GM12878 (cell line): ENCODE measurements around the gene LCE2C. TPM values are rescaled to one million over a fixed set of nuclear protein-coding genes. Genes with fewer than 3 reads are reported as not detected.

Experiments
- ATAC-seq: fragments of 200-7000 bp; cut with Tn5 transposase; 3 replicates; pipeline ENCODE4 v1.9.1; 2020; ENCODE audit warnings: mild to moderate bottlenecking, moderate library complexity
- BruUV-seq: library from RNA; stranded (reverse); fragments of 400-500 nt; replicated peaks from 2 replicates; lab custom pipeline; 2021; lab: Mats Ljungman, UMichigan
- CTCF ChIA-PET: fragments of 300-600 bp; sonication (Branson Sonifier 250); formaldehyde crosslinking; extraction: SDS; loops from one replicate; lab custom pipeline; 2021; ENCODE audit warnings: inconsistent platforms; lab: Yijun Ruan, JAX
- POLR2A ChIA-PET: fragments of 350-600 bp; formaldehyde crosslinking; extraction: SDS; loops from one replicate; lab custom pipeline; 2021; ENCODE audit warnings: inconsistent platforms; lab: Charles Lee
- RAD21 ChIA-PET: fragments of 300-600 bp; sonication (Branson Sonifier 250); formaldehyde crosslinking; loops from one replicate; lab custom pipeline; 2023; ENCODE audit warnings: antibody characterized with exemption; ENCODE audit not compliant: unreplicated experiment; lab: Charles Lee
- SMC1A ChIA-PET: fragments of 300-600 bp; sonication (Branson Sonifier 250); formaldehyde crosslinking; loops from one replicate; lab custom pipeline; 2023; ENCODE audit not compliant: unreplicated experiment, uncharacterized antibody; lab: Charles Lee
- DNase-seq: peaks from one replicate; pipeline ENCODE4 v3.0.0-alpha.2; 2011; ENCODE audit warnings: low read depth, low spot score
- FAIRE-seq: peaks from 3 replicates; lab custom pipeline; 2011; peaks lifted over from hg19 to GRCh38; lab: Jason Lieb, UNC
- H2AFZ ChIP-seq: 2 replicates; pipeline ENCODE4 v1.6.0; 2011; ENCODE audit warnings: low read depth, low read length, control low read depth; ENCODE audit not compliant: control insufficient read depth
- H3K27ac ChIP-seq: 2 replicates; pipeline ENCODE4 v1.5.1; 2011; ENCODE audit warnings: control low read depth; ENCODE audit not compliant: control insufficient read depth, insufficient read depth
- H3K27me3 ChIP-seq, 2 experiments: replicated peaks in 1 of 2; 2 replicates each; pipeline versions ENCODE4 v1.6.0 to v1.6.1; 2011; ENCODE audit warnings: low read length in 1 of 2; ENCODE audit not compliant: control insufficient read depth in 2 of 2, insufficient read depth in 2 of 2
- H3K36me3 ChIP-seq, 2 experiments: 2 replicates each; pipeline ENCODE4 v1.5.1; 2011; ENCODE audit warnings: low read length in 1 of 2; ENCODE audit not compliant: control insufficient read depth in 2 of 2, insufficient read depth in 2 of 2
- H3K4me1 ChIP-seq: 2 replicates; pipeline ENCODE4 v1.6.1; 2011; ENCODE audit warnings: mild to moderate bottlenecking, low read length, moderate library complexity, mixed read lengths; ENCODE audit not compliant: control insufficient read depth, insufficient read depth
- H3K4me2 ChIP-seq: 2 replicates; pipeline ENCODE4 v1.6.0; 2011; ENCODE audit warnings: control low read depth; ENCODE audit not compliant: control insufficient read depth, insufficient read depth
- H3K4me3 ChIP-seq: fragments of 200-600 bp; sonication (generic); 2 replicates; pipeline ENCODE4 v1.5.1; 2016
- H3K79me2 ChIP-seq: 2 replicates; pipeline ENCODE4 v1.6.0; 2011; ENCODE audit warnings: low read length; ENCODE audit not compliant: control insufficient read depth, insufficient read depth
- H3K9ac ChIP-seq: 2 replicates; pipeline ENCODE4 v1.8.0; 2011; ENCODE audit warnings: low read length, control low read depth, mixed read lengths; ENCODE audit not compliant: control insufficient read depth, insufficient read depth
- H3K9me3 ChIP-seq: replicated peaks from 3 replicates; pipeline ENCODE4 v1.5.1; 2011; ENCODE audit warnings: mild to moderate bottlenecking, low read length; ENCODE audit not compliant: control insufficient read depth, insufficient read depth
- H4K20me1 ChIP-seq: 2 replicates; pipeline ENCODE4 v1.6.0; 2011; ENCODE audit not compliant: control insufficient read depth, insufficient read depth
- ATF2 ChIP-seq: IDR thresholded peaks from 2 replicates; pipeline ENCODE4 v1.6.1; 2012; ENCODE audit warnings: low read length, inconsistent platforms
- EP300 ChIP-seq, 2 experiments: fragments of 150-350 bp in 1 of 2; IDR thresholded peaks; 2 replicates each; pipeline ENCODE4 v1.6.1; 2011 to 2012; ENCODE audit warnings: low read depth in 2 of 2, low read length in 2 of 2, borderline replicate concordance in 1 of 2, improper control_type of control experiment in 1 of 2, inconsistent platforms in 1 of 2; ENCODE audit not compliant: control insufficient read depth in 1 of 2
- JUND ChIP-seq: IDR thresholded peaks from 2 replicates; pipeline ENCODE4 v1.6.1; 2012; ENCODE audit warnings: low read depth, mild to moderate bottlenecking, low read length, improper control_type of control experiment, moderate library complexity
- SREBF1 ChIP-seq: IDR thresholded peaks from 2 replicates; pipeline ENCODE4 v1.6.1; 2012; ENCODE audit warnings: mild to moderate bottlenecking, low read length
- SUPT20H ChIP-seq: IDR thresholded peaks from 2 replicates; pipeline ENCODE4 v1.6.1; 2011; ENCODE audit warnings: low read depth, mild to moderate bottlenecking, low read length, moderate library complexity, borderline replicate concordance; ENCODE audit not compliant: control insufficient read depth
- TAF1 ChIP-seq: IDR thresholded peaks from 2 replicates; pipeline ENCODE4 v1.6.1; 2011; ENCODE audit warnings: mild to moderate bottlenecking, low read depth, low read length, borderline replicate concordance
- TCF12 ChIP-seq: IDR thresholded peaks from 2 replicates; pipeline ENCODE4 v1.6.1; 2011; ENCODE audit warnings: low read depth, mild to moderate bottlenecking, low read length
- ZBED1 ChIP-seq: IDR thresholded peaks from 2 replicates; pipeline ENCODE4 v1.6.1; 2016; ENCODE audit warnings: borderline replicate concordance
- WGBS: methylation state at CpG from one replicate; pipeline ENCODE4 v1.1.6; 2016; ENCODE audit warnings: low lambda C conversion rate; ENCODE audit not compliant: insufficient replicate concordance, insufficient coverage; ENCODE audit errors: missing lambda C conversion rate; 5-methylcytosine and 5-hydroxymethylcytosine counted together
- in situ Hi-C: fragments of 300-500 bp; cut with MboI; formaldehyde crosslinking; loops from 9 replicates; pipeline ENCODE4 v1.14.3; 2018; ENCODE audit warnings: mixed read lengths
- intact Hi-C: fragments of 100-400 bp; cut with micrococcal nuclease; formaldehyde crosslinking; loops from one replicate; pipeline ENCODE4 v1.14.2; 2022; ENCODE audit not compliant: unreplicated experiment
- polyA plus RNA-seq, 11 experiments: library from polyadenylated mRNA; depleted of rRNA in 4 of 11; unstranded in 6 of 11; stranded (reverse) in 5 of 11; fragments of >200 nt; fragmentation: Nextera tagmentation in 4 of 11; fragmentation: Illumina TruSeq in 1 of 11; extraction: Ambion mirVana in 4 of 11; extraction: Trizol in 1 of 11; gene quantifications; 1 replicate in 1 of 11; 2 replicates in 10 of 11; pipeline versions ENCODE4 v1.2.1 to v1.2.3, GENCODE V29; 2011 to 2016; ENCODE audit warnings: inconsistent platforms in 2 of 11, missing spikeins in 2 of 11, low read depth in 1 of 11
- total RNA-seq, 4 experiments: library from RNA; depleted of rRNA in 3 of 4; stranded (reverse); fragments of >200 nt in 3 of 4; fragmentation: Illumina TruSeq in 1 of 4; extraction: Trizol in 1 of 4; gene quantifications; 2 replicates each; pipeline versions ENCODE4 v1.2.1 to v1.2.3, GENCODE V29; 2013 to 2021
- TF ChIP-seq, protein P1 (sequence below): fragments of 150-350 bp; IDR thresholded peaks from 2 replicates; pipeline ENCODE4 v1.6.1; 2016; ENCODE audit warnings: low read depth, low read length
- TF ChIP-seq, protein P2 (sequence below): fragments of 450-650 bp; IDR thresholded peaks from 2 replicates; pipeline ENCODE4 v1.6.1; 2016; ENCODE audit warnings: mild to moderate bottlenecking, moderate library complexity, borderline replicate concordance
- TF ChIP-seq, protein P3 (sequence below): fragments of 450-650 bp; IDR thresholded peaks from 2 replicates; pipeline ENCODE4 v1.6.1; 2017; ENCODE audit warnings: mild to moderate bottlenecking, moderate library complexity

Gene LCE2C
- total and polyA plus RNA-seq, 10 of the 15 experiments (the other 5 are each of a cell fraction or from before 2014, with no cell fraction given) = not detected

- H4K20me1 ChIP-seq = no peaks in the 10 kb centered on the region
- no peaks in the 10 kb centered on the region for H3K79me2 ChIP-seq
- peaks cover 0 to 2% of the 10 kb centered on the region in 2 experiments; a peak in 3 of 4 replicates for H3K27me3 ChIP-seq
- in situ Hi-C loops = no loop called here
- no peak for DNase-seq
- no peak overlapping the region for H3K9ac ChIP-seq
- no peak overlapping the region for H2AFZ ChIP-seq
- ATAC-seq = no peak
- no TSS peak for BruUV-seq
- intact Hi-C loops = no loop called here
- H3K27ac ChIP-seq = no peak overlapping the region
- ChIA-PET RAD21 (no interaction called here), POLR2A (no interaction called here), CTCF (no interaction called here), SMC1A (interaction anchor here (1.0 kb wide), 1 partner anchor 240 kb away, joined by 3 read pairs; no protein-coding TSS in a partner anchor)
- no peaks in the 10 kb centered on the region for H3K9me3 ChIP-seq
- H3K36me3 ChIP-seq = no peaks in the 10 kb centered on the region
- H3K4me2 ChIP-seq = no peak overlapping the region
- 61% methylated on average over 6 of the region's 6 CpGs for whole genome bisulfite sequencing
- no peak for FAIRE-seq
- H3K4me1 ChIP-seq = no peaks in the 10 kb centered on the region
- no peak overlapping the region for H3K4me3 ChIP-seq
- no peak for TF ChIP-seq EP300 (IDR thresholded peaks at IDR 0.05; ENCODE audit: borderline replicate concordance in 1 of 2, control insufficient read depth in 1 of 2, low read depth in 2 of 2, low read length in 2 of 2)
- TF ChIP-seq TAF1 = no peak
- TF ChIP-seq, protein P1, sequence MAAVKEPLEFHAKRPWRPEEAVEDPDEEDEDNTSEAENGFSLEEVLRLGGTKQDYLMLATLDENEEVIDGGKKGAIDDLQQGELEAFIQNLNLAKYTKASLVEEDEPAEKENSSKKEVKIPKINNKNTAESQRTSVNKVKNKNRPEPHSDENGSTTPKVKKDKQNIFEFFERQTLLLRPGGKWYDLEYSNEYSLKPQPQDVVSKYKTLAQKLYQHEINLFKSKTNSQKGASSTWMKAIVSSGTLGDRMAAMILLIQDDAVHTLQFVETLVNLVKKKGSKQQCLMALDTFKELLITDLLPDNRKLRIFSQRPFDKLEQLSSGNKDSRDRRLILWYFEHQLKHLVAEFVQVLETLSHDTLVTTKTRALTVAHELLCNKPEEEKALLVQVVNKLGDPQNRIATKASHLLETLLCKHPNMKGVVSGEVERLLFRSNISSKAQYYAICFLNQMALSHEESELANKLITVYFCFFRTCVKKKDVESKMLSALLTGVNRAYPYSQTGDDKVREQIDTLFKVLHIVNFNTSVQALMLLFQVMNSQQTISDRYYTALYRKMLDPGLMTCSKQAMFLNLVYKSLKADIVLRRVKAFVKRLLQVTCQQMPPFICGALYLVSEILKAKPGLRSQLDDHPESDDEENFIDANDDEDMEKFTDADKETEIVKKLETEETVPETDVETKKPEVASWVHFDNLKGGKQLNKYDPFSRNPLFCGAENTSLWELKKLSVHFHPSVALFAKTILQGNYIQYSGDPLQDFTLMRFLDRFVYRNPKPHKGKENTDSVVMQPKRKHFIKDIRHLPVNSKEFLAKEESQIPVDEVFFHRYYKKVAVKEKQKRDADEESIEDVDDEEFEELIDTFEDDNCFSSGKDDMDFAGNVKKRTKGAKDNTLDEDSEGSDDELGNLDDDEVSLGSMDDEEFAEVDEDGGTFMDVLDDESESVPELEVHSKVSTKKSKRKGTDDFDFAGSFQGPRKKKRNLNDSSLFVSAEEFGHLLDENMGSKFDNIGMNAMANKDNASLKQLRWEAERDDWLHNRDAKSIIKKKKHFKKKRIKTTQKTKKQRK = no peak
- TF ChIP-seq SREBF1 = no peak
- no peak for TF ChIP-seq ZBED1
- TF ChIP-seq, protein P2, sequence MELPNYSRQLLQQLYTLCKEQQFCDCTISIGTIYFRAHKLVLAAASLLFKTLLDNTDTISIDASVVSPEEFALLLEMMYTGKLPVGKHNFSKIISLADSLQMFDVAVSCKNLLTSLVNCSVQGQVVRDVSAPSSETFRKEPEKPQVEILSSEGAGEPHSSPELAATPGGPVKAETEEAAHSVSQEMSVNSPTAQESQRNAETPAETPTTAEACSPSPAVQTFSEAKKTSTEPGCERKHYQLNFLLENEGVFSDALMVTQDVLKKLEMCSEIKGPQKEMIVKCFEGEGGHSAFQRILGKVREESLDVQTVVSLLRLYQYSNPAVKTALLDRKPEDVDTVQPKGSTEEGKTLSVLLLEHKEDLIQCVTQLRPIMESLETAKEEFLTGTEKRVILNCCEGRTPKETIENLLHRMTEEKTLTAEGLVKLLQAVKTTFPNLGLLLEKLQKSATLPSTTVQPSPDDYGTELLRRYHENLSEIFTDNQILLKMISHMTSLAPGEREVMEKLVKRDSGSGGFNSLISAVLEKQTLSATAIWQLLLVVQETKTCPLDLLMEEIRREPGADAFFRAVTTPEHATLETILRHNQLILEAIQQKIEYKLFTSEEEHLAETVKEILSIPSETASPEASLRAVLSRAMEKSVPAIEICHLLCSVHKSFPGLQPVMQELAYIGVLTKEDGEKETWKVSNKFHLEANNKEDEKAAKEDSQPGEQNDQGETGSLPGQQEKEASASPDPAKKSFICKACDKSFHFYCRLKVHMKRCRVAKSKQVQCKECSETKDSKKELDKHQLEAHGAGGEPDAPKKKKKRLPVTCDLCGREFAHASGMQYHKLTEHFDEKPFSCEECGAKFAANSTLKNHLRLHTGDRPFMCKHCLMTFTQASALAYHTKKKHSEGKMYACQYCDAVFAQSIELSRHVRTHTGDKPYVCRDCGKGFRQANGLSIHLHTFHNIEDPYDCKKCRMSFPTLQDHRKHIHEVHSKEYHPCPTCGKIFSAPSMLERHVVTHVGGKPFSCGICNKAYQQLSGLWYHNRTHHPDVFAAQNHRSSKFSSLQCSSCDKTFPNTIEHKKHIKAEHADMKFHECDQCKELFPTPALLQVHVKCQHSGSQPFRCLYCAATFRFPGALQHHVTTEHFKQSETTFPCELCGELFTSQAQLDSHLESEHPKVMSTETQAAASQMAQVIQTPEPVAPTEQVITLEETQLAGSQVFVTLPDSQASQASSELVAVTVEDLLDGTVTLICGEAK = no peak
- TF ChIP-seq ATF2 = no peak
- no peak for TF ChIP-seq JUND
- TF ChIP-seq TCF12 = no peak
- TF ChIP-seq SUPT20H = no peak
- TF ChIP-seq, protein P3, sequence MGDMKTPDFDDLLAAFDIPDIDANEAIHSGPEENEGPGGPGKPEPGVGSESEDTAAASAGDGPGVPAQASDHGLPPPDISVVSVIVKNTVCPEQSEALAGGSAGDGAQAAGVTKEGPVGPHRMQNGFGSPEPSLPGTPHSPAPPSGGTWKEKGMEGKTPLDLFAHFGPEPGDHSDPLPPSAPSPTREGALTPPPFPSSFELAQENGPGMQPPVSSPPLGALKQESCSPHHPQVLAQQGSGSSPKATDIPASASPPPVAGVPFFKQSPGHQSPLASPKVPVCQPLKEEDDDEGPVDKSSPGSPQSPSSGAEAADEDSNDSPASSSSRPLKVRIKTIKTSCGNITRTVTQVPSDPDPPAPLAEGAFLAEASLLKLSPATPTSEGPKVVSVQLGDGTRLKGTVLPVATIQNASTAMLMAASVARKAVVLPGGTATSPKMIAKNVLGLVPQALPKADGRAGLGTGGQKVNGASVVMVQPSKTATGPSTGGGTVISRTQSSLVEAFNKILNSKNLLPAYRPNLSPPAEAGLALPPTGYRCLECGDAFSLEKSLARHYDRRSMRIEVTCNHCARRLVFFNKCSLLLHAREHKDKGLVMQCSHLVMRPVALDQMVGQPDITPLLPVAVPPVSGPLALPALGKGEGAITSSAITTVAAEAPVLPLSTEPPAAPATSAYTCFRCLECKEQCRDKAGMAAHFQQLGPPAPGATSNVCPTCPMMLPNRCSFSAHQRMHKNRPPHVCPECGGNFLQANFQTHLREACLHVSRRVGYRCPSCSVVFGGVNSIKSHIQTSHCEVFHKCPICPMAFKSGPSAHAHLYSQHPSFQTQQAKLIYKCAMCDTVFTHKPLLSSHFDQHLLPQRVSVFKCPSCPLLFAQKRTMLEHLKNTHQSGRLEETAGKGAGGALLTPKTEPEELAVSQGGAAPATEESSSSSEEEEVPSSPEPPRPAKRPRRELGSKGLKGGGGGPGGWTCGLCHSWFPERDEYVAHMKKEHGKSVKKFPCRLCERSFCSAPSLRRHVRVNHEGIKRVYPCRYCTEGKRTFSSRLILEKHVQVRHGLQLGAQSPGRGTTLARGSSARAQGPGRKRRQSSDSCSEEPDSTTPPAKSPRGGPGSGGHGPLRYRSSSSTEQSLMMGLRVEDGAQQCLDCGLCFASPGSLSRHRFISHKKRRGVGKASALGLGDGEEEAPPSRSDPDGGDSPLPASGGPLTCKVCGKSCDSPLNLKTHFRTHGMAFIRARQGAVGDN = no peak
These were observed 4.4 kb downstream of the LCE2C start for GRCh38 chr1:152679459-152679858.
